GM21526 (cell line): ENCODE measurements around the gene TBCD.

Source experiments
- ATAC-seq: cut with Tn5 transposase; IDR thresholded peaks from one replicate; pipeline ENCODE4 v1.9.1; 2021; ENCODE audit warnings: moderate library complexity; ENCODE audit not compliant: unreplicated experiment, low FRiP score

TBCD gene

GRCh38 chr17:82846061-82846691 is 94.3 kb downstream of the TBCD start:
- ATAC-seq = no peak

GRCh38 chr17:82848022-82848592 is 96.2 kb downstream of the TBCD start:
- no peak for ATAC-seq

GRCh38 chr17:82849076-82849945 is 97.4 kb downstream of the TBCD start:
- no peak for ATAC-seq

- ATAC-seq = no peak
Observed at GRCh38 chr17:82851381-82851780, 99.5 kb downstream of the TBCD start.

- ATAC-seq = no peak
Observed at GRCh38 chr17:82854226-82854625, 102.4 kb downstream of the TBCD start.

- no peak for ATAC-seq
Observed at GRCh38 chr17:82856361-82856760, 104.5 kb downstream of the TBCD start.

- ATAC-seq = no peak
Observed at GRCh38 chr17:82858376-82859126, 106.7 kb downstream of the TBCD start.

GRCh38 chr17:82859431-82860403 is 107.9 kb downstream of the TBCD start:
- no peak for ATAC-seq

GRCh38 chr17:82860606-82861392 is 108.9 kb downstream of the TBCD start:
- ATAC-seq = no peak

- ATAC-seq = no peak
Observed at GRCh38 chr17:82861393-82861775, 109.5 kb downstream of the TBCD start.

GRCh38 chr17:82862191-82862590 is 110.3 kb downstream of the TBCD start:
- ATAC-seq = no peak

GRCh38 chr17:82862737-82863382 is 111.0 kb downstream of the TBCD start:
- ATAC-seq = no peak

- ATAC-seq = no peak
Observed at GRCh38 chr17:82863383-82863940, 111.6 kb downstream of the TBCD start.

- ATAC-seq = peak; percentile 64
Observed at GRCh38 chr17:82863941-82864712, 112.3 kb downstream of the TBCD start.

- no peak for ATAC-seq
Observed at GRCh38 chr17:82864713-82865248, 112.9 kb downstream of the TBCD start.

- ATAC-seq = no peak
Observed at GRCh38 chr17:82865274-82865673, 113.4 kb downstream of the TBCD start.

GRCh38 chr17:82865774-82866395 is 114.0 kb downstream of the TBCD start:
- ATAC-seq = no peak
